ENCODE data around the gene MME.

GRCh38 chr3:155225417-155225816, 145.3 kb downstream of the MME start:
- TF ChIP-seq CTCF (IDR thresholded peaks at IDR 0.05) (no peak), POLR2A (IDR thresholded peaks at IDR 0.05) (no peak)
